SHP77 (cell line): Measurements from ENCODE around the gene ARSG.
A peak's percentile ranks its signal among the peaks of the same experiment; 100 is the strongest.

Experiments used
- DNase-seq, 2 experiments: peaks; one replicate each; lab custom pipeline; 2025; lab: John Stamatoyannopoulos, UW

ARSG gene

DNA sequence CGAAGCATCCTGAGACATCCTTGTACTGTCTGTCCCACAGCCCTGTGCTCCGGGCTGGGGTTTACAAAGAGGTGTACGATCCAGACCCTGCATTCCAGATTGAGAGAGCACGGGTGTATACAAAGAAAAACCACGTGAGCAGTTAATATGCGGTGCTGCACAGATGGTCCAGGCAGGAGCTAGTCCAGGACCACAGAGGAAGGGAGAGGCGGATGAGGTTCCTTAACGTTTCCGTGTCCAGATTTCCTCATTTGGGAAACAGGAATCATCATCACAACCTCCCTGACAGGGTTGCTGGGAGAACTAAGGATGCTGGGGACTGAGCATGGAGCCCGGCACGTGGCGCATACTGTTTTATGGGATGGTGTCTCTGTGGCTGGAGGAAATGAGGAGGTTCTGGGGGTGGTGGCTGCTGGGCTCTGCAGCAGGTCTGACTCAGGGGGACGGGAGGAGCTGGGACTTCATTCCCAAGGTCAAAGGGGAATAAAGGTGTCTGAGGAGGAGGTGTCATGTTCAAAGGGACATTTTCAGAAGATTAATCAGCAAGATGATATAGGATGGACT is 139.8 kb downstream of the ARSG start:
- DNase-seq, result no peak

DNA sequence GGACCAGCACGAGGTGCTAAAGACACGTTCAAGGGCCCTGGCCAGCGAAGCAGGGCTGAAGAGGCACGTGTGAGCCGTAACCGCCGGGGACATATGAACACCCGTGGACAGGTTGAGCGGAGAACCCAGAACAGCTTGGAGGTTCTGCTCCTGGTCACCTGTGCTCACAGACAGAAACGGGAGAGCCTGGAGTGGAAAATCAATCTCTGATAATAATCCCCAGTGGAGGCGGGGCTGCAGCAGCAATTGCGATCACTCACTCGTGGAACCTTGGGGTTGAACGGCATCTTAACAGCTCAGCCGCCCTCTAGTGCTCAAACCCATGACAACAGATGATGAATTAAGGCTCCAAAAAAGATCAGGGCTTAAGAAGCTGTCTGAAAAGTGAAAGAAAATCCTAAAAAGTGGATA is 140.4 kb downstream of the ARSG start:
- DNase-seq, result no peak

DNA sequence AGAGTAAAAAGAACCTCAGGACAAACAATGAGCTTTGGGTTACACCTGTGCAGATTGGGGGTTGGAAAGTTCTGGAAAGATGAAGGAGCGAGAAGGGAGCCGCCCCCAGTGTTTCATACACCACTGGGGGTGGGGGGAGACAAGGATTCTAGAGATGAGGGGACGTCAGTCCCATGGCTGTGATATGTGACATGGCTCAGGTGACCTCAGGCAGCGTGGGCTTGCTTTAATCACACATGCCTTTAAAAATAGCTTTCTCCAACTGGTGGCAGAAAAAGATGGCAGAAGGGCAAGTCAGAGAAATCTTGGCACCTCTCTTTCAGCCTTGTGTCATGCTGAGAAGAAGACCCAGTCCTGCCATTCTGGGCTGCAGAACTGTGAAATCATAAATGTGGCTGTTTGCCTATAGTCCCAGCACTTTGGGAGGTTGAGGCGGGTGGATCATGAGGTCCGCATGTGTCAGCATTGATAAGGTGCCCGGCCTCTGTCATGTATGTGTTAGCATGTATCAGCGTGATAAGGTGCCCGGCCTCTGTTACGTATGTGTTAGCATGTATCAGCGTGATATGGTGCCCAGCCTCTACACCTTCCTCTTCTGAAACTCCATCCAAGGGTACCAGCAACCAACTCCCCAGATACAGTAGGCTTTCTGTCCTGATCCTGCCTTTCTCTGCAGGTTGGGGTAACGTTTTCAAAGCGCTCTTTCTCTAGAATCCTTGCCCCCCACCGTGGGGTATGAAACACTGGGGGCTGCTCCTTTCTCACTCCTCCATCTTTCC is 141.0 kb downstream of the ARSG start:
- no peak for DNase-seq

DNA sequence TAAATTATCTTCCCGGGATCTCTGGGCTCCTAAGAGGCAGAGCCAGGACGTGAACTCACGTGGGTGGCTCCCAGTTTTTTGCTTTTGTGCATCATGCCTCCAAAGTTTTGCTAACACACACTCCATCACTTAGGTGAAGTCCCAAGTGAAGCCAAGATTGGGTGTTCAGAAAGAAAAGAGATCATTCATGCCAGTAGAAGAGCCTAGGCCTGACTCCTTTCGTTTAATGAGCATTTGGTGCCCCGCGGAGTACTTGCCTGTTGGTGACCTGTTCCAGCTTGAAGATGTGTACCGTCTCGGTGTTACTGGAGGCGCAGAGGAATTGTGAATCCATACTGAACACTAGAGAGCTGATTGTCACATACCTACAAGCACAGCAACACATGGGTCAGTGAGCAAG is 141.9 kb downstream of the ARSG start:
- no peak for DNase-seq

DNA sequence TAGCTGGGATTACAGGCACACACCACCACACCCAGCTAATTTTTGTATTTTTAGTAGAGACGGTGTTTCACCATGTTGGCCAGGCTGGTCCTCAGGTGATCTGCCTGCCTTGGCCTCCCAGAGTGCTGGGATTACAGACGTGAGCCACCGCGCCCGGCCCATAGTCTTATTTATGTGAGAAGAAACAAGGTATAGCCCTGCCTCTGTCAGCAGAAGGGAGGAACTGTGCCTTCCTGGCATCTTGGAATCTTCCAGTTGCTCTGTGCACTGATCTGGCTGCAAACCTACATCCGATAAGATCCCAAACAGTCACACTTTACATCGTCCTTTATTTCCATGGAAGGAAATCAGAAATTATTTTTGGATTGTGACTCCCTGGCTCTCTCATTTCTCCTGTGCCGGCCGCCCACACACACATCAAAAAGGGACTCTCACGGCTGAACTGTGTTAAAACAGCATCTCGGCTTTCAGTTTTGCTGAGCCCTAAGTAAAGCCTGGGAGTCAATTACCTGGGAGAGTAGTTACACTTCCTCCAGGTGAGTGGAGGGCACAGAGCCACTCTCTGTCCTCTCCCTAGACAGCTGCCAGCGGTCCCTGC is 142.7 kb downstream of the ARSG start:
- no peak for DNase-seq

DNA sequence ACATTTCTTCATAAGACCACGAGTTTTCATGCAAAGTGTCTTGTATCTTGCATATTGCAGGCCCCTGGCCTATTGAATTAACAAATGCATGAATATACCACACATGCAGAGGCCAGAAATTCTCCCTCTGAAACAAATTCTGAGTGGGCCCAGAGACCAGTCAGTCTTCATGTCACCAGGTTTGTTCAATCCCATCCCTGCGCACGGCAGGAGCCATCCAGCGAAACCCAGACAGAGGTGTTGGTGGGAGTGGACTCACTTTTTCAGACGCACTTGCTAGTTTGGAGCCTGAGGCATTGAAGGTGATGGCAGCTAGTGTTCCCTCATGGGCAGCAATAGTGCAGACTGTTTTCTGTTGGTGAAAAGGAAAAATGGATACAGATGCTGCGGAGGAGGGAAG is 144.1 kb downstream of the ARSG start:
- no peak for DNase-seq

DNA sequence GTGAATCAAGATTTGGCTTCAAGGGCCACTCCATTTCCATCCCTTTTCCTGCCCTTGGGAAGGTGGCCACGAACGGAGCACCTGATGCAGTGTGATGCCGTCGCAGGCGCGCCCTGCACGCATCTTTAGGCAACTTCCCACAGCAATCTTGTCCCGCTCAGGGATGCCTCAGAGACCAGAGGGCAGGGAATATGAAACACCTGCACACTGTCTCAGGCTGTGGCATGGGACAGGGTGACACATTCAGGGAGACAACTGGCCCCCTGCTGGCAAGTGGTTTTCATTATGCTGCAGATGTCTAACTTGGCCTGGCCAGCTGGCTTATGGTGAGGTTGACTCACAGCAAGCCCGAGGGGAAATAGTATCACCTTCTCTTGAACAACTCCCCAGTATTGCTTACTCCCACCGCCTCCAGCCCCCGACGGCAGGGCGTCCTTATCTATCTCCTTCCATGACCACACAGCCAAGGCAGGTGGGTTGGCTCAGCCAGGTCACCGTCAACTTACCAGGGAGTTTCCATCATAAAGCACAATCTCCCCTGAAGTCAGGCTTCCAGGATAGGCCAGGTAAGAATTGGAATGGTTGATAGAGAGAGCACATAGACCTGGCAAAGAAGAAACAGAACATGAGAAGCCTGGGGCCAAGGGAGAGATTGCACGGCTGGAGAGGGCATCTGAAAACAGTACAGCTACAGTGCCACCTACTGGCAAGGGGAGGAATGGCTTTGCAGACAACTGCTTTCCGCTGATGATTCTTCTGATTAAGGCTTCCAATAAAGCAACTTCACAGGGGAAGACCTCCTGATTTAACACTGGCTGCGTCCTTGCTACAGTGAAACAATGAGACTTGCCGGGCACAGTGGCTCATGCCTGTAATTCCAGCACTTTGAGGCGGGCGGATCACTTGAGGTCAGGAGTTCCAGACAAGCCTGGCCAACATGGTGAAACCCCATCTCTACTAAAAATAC is 144.9 kb downstream of the ARSG start:
- DNase-seq, result peak; percentile 54 to 57

DNA sequence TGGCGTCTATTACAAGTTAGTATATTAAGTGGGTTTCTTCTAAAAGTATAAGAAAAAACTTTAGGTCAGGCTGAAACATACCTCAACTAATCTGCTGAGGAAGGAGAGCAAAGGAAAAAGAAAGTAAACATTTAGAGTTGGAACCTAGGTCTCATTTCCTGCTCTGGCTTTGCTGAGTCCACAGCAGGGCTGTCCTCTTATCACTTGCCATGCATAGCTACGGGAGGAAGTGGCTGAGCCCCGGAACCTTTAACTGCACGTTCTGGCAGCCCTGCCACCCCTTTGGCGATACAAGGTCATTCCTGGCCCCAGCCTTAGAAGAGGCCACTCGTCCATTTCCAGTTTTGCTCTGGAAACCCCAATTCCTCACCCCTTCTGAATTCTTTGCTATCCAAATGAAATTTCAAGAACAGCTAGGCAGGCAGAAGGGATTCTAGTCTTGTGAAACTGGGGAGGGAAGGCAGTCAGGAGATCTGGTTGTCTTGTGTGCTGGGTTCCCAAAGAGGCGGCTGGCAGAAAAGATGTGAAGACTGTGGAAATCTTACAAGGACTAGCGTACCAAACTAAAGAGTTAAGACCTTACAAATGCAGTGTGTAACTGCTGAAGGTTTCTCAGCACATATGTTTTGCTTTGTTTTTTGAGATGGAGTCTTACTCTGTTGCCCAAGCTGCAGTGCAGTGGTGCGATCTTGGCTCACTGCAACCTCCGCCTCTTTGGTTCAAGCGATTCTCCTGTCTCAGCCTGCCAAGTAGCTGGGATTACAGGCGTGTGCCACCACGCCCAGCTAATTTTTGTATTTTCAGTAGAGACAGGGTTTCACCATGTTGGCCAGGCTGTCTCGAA is 146.9 kb downstream of the ARSG start:
- DNase-seq, result no peak

DNA sequence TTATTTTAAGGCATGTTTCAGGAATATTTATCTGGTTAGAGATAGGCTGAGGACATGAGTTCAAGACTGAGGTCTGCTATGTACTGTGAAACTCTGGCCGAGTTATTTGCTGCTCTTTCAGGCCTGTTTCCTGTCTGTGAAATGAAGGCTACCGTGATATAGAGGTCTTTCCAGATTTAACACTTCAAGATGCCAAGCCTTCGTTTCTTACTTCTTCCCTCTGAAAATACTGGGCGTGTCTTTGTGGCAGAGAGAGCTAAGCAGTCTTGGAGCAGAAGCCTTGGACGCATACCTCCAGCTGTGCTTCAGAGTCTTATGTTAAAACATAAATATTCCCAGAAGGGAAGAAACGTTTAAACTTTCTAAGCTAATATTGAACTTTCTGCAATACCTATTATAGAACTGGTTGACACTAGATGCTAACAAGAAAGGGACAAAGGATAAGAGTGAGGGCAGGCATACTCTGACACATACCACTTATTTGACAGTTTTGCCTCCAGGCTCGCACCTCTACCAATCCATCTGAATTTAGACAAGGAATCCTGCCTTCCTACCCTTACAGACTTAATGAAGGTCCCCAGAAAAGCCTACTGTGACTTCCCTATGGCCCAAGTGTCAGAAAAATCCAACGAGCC is 148.5 kb downstream of the ARSG start:
- DNase-seq, result no peak

DNA sequence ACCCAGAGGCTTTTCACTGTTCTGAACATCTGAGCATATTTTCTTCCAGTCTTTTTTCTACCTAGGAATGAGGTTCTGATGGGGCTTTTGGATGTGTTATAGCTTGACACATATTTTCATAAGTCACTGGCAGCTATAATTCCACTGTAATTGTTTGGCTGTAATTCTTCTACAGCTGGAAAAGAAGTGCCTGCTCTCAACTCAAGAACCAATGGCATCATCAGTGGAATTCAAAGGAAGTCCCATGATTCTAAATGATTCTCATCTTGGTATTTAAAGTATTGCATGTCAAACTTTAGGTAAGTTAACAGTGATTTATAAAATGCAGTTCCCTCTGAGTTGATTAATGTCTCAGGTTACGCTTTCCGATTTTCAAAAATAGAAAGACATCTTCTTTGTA is 149.2 kb downstream of the ARSG start:
- DNase-seq, result no peak

DNA sequence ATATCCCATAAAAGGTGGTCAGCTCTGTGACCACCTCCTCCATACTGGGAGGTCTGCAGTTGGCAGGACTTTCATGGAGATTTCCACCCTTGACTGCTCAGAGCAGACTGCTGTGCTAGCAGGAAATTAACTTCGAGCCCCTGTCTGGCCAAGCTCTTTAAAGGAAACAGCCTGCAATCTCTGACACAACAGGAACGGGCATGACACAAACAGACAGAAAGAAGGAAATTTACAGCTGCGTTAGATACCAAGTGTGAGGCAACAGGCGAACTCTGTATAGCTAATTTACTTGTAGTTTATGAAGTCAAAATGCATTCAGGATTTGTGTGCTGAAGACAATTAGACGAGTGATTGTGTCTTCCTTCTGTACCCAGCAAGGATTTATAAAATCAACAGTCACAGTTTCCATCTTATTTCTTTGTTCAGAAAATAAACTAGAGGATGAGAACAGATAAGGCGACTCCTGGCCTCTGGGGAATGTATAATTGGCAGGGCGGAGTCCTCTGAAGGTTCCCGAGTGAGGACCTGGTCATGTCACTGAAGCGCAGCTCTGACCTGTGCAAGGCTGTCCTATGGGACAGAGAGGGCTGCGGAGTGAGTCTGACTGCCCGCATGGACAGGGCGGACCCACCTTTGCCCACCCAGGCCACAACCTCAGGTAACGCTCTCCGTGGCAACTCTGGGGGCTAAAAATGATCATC is 149.9 kb downstream of the ARSG start:
- no peak for DNase-seq

DNA sequence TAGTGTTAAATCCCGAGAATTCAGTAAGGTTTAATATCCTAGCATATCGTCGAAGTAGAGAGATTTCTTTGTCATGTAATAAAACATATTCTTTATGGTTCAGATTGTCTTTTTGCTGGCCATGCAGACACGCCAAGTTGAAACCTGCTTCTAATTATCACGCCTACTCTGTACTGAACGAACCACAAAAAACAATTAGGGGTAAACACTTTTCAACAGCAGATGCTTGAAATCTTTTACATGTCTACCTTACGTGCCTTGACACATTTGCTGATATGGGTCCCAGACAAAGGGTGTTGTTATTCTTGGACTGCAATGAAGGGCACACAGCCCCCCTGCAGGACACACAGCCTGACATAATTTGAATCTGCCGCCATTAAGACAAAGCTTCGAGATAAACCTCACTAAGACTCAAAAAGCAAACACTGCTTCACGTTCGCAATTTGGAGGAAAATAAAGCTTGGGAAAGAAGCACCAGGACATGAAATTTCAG is 152.7 kb downstream of the ARSG start:
- no peak for DNase-seq

DNA sequence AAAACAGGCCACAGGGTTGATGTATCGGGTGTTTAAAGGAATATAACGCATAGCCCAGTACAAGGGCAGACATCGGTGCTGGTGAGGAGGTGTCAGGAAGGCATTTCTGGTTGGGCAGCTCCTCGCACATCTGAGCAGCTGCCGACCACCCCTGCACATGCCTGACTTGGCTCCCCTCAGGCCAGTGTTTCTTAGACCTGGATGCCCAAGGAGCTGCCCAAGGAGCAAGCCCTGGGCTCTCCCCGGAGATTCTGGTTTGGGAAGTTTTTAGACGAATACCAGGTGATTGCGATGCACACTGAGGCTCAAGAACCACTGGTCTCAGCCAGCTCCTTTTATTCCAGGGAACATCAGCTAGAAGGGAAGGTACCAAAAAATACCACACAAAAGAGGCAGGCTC is 154.4 kb downstream of the ARSG start:
- no peak for DNase-seq

DNA sequence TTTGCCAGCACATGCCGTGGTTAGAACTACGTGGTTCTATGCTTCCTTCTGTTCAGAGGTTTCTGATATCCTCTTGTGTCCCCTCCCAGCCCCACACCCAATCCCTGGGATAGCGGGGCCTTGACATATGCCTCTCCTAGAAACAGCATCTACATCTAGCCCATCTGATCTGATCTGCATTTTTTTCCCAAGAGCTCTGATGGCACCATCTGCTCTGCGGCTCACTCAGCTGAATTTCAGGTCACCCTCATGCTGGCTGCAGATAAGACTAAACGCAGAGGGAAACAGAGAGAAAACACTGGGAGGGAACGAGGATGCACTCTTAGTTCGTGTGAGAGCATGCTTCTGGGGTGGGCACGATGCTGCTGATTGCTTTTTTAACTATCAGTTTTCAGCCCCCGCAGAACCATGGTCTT is 155.3 kb downstream of the ARSG start:
- no peak for DNase-seq

DNA sequence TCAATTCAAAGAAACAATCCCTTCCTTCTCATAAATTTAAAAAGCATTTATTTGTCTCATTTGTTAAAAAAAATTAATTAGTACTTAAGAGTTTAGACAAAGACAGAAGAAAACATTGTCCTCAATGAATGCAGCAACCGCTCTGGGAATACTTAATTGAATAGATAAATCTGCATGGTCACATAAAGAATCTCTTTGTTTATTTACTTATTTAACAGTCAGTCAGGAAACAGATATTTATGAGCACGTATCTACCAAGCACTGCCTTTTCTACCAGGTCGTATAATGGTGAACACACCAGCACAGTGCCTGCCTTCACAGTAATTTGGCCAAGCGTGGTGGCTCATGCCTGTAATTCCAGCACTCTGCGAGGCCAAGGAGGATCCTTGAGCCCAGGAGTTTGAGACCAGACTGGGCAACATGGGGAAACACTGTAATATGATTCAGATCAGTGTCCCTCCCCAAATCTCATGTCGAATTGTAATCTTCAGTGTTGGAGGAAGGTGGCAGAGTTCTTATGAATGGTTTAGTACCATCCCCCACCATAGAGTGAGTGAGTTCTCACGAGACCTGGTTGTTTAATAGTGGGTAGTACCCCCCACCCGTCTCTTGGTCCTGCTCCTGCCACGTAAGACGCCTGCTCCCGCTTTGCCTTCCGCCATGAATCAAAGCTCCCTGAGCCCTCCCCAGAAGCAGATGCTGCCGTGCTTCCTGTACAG is 157.9 kb downstream of the ARSG start:
- no peak for DNase-seq

DNA sequence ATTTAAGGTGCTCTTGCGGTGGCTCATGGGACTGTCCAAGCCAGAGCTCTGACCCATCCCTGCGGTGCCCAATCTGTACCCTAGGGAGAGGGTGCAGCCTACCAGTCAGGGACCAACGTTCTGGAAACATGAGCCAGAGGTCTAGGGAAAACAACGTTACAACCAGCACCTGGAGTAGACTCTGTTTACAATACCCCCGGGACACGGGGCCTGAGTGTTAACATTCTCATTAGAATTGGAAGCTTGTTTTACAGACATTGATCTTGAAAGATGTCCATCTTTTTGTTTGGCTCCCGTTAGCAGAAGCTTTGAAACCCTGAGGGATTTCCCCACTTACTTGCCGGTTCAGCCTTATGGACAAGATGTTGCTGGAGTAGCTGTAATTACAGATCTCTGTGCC is 159.1 kb downstream of the ARSG start:
- no peak for DNase-seq

DNA sequence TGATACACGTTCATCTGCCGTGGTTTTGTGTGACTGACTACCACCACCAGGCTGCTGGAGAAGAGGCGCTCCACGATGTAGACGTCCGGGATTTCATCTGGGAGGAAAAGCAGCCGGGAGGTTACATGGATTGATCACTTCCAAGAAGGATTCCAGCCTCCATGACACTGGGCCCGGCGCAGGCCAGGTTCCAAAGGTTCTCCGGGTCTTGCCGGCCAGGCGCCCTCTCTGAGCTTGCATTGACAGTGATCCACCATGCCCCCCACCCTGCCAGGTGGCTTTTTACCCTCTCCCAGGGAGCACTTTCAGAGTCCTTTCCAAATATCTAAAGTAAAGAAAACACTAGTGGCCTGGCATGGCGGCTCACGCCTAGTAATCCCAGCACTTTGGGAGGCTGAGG is 159.5 kb downstream of the ARSG start:
- DNase-seq, result no peak

DNA sequence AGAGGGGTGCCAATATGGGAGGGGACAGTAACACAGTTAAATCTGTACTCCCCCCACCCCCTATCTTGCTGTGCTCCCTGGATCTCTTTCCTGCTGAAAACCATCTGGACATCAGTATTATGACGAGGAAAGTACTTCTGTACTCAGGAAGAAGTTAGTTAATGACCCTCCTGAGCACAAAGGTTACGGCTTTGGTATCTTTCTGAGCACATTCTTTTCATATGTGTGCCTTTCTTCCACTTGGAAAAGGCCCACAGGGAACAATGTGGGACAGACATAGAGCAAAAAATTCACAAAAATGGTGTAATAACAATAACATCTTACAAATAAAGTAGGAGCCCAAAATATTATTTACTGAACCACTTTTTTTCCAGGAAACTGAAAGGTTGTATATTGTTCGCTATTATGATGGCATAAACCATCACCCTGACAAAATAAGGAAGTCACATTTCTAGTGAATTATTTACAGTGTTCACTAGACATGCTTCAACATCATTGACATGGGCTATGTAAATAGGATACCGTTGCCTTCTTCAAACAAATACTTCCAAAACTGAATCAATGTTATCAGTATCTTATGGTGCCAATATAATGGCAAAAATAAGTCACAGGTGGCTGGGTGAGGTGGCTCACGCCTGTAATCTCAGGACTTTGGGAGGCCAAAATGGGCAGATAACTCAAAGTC is 160.5 kb downstream of the ARSG start:
- DNase-seq, result no peak

DNA sequence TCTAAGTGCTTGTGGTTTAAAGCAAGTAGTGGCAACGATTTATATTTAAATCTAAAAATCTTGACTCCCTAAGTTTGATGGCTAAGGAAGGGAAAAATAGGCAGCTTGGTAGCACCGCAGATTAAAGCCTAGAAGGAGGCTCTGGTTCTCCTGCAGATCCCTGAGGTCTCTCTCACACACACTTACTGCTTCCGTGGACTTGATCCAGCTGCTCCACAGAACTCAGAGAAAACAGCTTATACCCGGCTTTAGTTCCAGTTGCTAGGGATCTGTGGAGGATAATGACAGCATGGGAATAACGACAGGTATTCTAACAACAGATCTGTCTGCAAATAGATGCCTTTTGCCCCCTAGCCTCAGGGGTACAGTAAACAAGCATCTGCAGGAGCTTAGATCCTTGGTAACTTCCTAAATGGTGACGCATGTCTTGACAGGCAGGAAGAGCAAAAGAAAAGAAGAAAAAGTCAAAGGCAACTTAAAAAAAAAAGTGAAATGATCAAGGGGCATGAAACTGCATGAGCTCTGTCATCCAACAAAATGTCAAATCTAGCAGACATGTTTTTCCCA is 161.5 kb downstream of the ARSG start:
- no peak for DNase-seq
